Measurements from ENCODE around the gene EYA2.

Gene EYA2

DNA sequence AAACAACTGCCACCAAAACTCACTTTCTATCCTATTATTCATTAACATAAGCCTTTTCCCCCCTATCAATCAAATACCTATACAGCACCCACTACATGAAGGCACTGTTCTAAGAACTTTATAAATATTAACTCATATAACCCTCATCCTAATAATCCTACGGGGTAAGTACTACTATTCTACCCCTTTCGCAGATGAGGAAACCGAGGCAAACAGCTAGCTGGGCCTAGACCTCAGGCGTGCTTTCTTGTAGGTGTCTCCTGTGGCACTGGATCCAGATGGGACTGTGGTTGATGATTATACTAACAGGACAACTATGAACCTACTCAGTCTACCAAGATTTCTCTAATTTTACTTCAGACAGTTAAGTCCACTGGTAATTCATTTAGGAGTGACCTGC is 330.2 kb downstream of the EYA2 start:
- no peak for DNase-seq (ENCODE audit: low read depth in 2 of 2)

DNA sequence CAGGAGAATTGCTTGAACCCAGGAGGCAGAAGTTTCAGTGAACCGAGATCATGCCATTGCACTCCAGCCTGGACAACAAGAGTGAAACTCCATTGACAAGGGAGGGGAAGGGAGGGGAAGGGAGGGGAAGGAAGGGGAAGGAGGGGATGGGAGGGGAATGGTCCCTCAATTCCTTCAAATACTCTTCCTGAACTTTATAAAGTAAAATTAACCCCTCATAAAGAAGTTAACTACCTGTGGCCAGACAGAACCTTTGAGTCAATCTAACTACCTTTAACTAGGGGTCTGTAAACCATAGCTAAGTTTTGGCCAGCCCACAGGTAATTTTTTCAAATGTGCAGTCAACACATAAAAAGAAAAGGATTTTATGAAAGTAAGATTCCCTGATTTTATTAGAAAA is 330.8 kb downstream of the EYA2 start:
- DNase-seq (ENCODE audit: low read depth in 2 of 2): no peak

DNA sequence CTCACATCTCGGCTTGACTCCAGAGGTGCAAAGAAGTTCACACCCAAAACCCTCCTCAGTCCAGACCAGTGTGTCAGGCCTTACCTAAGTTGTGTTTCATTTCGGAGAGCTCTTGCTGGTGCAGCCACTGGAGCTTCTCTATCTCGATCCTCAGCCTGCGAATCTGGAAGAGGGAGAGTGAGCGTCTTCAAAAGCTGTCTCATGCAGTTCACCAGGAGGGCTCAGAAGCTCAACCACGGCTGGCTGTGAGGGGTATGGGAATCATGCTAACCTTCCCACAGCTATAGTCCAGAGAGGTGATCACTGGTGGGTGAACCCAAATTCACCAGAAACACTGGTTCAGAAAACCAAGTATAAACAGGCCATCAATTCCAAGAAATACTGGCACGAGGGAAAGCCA is 332.5 kb downstream of the EYA2 start:
- DNase-seq (ENCODE audit: low read depth in 2 of 2): no peak

DNA sequence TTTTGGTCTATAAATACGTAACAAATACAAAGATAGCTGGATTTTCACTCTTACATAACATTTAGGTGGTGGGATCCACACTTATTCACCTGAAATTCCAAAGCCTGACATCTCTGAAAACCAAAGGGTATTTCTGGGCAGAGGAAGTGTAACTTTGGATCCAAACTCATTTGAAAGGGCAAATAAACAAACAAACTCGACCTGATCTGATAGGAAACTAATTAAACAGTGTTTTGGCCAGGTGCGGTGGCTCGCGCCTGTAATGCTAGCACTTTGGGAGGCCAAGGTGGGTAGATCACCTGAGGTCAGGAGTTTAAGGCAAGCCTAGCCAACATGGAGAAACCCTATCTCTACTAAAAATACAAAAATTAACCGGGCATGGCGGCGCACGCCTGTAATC is 332.9 kb downstream of the EYA2 start:
- DNase-seq (ENCODE audit: low read depth in 2 of 2): no peak

DNA sequence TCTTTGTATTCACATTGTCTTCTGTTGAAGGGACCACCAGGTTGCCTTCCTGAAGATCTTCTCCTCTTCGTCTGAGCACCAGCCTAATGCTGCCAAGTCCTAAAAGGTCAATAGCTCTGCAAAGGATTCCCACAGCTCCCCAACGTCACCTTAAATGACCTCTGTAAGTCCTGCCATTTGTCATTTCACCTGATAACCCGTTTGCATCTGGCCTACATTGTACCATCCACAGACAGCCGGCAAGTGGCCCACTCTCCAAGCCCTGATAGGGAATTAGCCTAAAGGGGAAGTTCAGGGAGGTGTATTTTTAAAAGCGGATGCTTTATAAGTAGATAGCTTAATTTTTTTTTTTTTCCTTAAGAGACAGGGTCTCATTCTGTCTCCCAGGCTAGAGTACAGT is 334.0 kb downstream of the EYA2 start:
- no peak for DNase-seq (ENCODE audit: low read depth in 2 of 2)

DNA sequence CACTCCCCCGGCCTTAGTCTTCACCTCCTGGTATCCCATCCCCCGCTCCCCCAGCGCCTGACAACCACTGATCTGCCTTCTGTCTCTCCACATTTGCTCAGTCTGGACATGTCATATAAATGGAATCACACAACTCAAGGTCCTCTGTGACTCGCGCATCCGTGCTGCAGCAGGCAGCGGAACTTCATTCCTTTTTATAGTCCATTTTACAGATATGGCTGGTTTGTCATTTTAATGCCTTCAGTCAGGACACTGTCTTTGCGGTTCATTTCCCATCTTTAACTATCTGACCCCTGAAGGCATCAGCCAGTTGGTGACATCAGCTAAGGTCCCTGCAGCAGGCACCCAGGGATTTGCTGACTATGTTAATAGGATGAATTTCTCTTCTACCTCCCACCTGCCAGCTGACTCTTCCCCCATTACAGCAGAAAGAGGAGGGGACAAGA is 336.2 kb downstream of the EYA2 start:
- DNase-seq (ENCODE audit: low read depth in 2 of 2): no peak

DNA sequence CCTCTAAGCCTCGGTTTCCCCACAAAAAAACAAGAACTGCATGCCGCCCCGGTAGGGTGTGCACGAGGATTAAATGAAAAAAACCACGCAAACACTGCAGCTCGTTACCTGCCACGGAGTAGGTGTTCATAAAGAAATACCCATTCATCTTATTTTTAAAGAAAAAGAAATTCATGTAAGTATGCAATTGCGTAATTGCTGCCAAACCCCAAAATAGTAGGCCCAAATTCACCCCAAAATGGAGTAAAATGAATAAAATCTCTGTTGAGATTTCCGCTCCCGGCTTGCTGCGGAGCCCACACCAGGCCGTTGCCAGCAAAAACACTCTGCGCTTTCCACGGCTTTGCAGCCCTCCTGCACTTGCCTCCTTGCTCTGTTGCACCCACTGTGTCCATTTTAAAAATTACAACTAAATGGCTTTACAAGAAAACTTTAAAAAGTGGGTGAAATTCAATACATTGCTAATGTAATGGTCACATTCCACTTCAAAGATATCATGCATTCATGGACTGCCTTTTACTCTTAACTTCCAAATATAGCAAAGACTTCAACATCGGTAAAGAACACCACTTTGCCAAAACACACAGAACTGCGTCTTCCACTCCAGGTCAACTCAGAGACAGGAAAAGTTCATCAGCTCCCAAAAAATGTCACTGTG is 336.9 kb downstream of the EYA2 start:
- DNase-seq (ENCODE audit: low read depth in 2 of 2): no peak

DNA sequence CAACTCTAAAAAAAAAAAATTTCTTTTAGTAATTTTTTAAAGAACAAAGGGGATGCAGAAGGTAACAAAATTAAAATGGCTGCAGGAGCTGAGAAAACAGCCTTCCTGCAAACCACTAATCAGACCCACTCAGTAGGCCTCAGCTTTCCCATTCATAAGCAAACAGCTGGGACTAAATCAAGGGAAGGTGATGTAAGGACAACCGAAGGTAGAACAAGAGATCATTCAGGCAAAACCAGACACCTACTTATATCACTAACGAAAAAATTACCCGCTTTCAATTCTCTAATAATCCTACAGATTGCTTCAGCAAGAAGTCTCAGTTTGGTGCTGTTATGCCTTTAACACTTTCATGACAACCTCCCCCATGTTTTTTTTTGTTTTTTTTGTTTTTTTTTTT is 337.9 kb downstream of the EYA2 start:
- no peak for DNase-seq (ENCODE audit: low read depth in 2 of 2)

DNA sequence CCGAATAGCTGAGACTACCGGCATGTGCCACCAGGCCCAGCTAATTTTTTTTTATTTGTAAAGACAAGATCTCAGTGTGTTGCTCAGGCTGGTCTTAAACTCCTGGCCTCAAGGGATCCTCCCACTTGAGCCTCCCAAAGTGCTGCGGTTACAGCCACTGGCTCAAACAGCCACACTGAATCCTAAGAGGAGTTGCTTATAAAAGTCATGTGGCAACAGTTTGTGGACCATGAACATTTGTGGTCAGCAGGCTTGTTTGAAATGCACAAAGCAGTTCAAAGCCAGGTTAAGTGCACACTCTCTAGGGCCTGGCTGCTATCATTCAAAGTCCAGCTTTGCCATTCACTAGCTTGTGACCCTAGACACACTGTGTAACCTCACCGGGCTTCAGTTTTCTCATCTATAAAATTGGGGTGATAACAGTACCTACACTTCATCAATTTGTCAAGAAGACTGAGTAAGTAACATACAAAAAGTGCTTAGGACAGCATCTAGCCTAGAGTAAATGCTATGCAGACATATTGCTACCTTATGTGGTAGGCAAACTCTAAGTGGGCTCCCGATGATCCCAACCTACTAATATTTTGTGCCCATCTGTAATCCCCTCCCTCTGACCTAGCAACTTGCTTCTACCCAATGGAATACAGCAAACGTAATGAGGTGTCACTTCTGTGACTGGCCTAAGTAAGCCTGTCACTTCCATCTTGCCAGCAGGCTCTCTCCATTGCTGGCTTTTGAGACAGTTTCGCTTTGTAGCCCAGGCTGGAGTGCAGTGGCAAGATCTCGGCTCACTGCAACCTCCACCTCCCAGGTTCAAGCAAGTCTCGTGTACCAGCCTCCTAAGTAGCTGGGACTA is 338.9 kb downstream of the EYA2 start:
- no peak for DNase-seq (ENCODE audit: low read depth in 2 of 2)

DNA sequence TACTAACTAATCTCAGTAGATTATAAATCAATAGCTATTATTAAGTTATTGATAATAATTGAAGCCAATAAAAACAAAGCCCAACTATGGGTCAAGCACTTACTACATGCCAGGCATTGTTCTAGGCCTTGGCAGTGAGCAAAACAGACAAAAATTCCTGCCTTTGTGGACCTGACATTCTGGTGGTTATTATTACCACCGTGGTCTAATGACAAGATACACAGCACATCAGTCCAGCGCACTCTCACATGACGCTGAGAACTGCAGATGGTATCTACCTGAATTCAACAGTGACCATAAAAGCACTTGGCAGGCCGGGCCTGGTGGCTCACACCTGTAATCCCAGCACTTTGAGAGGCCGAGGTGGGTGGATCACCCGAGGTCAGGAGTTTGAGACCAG is 340.5 kb downstream of the EYA2 start:
- no peak for DNase-seq (ENCODE audit: low read depth in 2 of 2)

DNA sequence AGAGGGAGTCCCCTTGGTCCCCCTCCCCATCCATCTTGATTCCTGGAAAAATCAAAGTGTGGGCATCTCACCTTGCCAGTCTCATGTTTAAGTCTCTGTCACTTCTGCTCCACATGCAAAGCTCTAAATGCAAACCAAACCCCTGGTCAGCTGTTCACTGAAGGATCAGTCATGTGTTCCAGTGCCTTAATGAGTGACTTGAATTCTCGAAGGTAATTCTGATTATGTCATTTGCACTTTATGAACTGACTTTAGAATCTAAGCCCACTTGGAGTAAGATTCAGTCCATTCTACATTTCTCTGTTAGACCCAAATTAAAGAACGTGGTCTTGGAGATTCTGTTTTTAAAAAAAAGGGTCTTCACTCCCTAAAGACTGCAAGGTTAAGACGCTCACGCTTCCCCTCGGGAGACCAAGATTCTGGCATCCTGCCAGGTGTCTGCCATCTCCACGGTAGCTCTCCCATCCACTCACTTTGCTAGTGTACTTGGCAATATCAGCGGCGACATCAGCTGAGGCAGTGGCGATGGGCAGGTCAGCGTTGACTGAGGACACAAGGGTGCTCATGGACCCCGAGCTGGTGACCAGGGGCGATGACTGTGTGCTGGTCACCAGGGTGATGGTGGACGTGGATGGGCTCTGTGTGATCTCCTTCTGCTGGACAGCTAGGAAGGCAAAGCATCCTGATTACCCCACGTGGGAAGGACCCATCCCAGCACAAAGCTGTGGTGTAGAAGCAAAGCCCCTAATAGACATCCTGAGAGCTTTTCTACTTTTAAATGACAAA is 341.4 kb downstream of the EYA2 start:
- DNase-seq (ENCODE audit: low read depth in 2 of 2): no peak

DNA sequence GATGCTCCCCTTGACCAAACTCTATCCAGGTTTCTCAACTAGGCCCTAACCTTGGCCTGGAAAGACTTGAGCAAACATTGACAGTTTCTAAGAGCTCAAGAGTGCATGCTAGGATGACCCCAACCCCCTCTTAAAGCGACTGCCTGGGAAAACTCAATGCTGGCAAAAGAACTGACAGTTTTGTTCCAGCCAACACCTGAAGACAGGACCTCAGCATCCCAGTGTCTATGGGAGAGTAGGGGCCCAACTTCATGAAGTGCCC is 341.9 kb downstream of the EYA2 start:
- no peak for DNase-seq (ENCODE audit: low read depth in 2 of 2)

DNA sequence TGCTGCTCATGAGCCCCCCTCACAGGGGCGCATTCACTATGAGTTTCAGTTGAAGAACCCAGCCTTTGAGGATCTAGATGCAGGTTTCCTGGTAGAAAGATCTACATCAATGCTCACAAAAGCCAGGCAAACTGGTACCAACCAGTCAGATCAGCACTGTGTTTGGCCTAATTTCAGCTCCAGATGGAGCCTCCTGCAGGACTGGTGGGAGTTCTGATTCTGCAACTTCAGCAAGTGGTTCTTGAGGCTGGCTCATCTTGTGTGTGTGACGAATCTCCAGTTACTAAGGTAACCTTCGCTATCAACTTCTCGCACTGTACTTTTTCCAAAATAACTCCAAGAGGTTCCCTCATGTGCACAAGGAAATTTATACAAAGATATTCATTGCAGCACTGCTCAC is 343.1 kb downstream of the EYA2 start:
- DNase-seq (ENCODE audit: low read depth in 2 of 2): no peak

Measured in stimulated activated CD4-positive, alpha-beta T cell treated with anti-CD3 and anti-CD28 coated beads, Interleukin-1b, Interleukin-23, amount 100 ng/mL, for 4 hours (primary cell).